Stimulated activated CD8-positive, alpha-beta memory T cell treated with anti-CD3 and anti-CD28 coated beads, Interleukin-7, amount 100 ng/mL, for 1 hour (primary cell): ENCODE measurements around the gene ESAM.
A peak's percentile ranks its signal among the peaks of the same experiment; 100 is the strongest.

ENCODE experiments used
- DNase-seq, 2 donors: peaks; one replicate each; pipeline ENCODE4 v3.0.0-alpha.2; 2020; ENCODE audit warnings: low read depth in 2 of 2

The ESAM gene, protein sequence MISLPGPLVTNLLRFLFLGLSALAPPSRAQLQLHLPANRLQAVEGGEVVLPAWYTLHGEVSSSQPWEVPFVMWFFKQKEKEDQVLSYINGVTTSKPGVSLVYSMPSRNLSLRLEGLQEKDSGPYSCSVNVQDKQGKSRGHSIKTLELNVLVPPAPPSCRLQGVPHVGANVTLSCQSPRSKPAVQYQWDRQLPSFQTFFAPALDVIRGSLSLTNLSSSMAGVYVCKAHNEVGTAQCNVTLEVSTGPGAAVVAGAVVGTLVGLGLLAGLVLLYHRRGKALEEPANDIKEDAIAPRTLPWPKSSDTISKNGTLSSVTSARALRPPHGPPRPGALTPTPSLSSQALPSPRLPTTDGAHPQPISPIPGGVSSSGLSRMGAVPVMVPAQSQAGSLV

GRCh38 chr11:124762105-124762623 lies at the start of gene ESAM:
TSS of gene ESAM (minus strand) at chr11:124762290. CDS start at chr11:124762154, 136 bp downstream.
- DNase-seq, result peak in 1 of 2 donors; percentile 48

DNA sequence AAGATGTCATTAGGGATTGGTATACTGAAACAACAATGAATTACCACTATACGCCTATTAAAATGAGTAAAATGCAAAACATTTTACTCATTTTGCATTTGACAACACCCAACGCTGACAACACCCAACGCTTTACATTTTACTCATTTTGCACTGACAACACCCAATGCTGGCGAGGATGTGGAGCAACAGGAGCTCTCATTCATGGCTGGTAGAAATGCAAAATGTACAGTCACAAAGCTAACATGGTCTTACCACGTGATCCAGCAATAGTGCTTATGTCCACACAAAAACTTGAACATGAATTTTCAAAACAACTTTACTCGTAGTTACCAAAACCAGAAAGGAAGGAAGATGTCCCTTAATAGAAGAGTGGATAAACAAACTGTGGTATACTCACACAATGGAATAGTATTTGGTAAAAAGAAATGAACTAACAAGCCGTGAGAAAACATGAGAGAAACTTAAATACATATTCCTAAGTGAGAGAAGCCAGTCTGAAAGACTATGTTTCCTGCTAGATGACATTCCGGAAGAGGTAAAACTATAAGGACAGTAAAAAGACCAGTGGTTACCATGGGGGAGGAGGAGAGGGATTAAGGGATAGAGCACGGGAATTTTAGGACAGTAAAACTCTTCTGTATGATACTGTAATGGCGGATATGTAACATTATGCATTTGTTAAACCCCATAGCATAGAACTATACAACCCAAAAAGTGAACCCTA lies 49.5 kb upstream of the ESAM start:
- no peak for DNase-seq

DNA sequence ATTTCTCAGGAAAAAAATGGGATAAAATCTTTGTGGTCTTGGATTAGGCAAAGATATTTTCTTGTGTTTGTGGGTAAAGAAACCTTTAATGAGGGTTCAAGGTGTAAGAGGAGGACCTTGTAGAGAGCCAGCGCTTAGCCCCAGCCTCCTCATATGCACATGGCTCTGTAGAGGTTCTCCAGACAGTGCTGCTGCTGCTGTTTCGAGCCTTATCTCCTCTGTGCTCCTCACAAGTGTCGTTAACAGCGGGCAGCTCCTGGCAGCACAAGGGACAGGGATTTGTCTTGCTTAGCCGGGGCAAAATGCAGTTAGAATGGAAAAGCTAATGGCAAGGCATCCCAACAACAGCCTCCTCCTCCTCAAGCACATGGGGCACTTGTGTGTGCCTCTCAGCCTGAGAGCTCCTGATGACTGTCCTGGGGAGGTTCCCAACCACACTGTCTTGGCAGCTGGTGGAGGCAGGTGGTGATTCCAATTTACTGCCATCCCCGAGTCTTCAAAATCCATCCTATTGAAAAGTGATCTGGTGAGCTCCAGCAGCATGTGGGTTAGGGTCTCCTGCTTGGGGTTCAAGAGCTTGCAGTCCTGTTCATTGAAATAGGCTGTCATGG lies 45.7 kb upstream of the ESAM start:
- DNase-seq, result no peak

DNA sequence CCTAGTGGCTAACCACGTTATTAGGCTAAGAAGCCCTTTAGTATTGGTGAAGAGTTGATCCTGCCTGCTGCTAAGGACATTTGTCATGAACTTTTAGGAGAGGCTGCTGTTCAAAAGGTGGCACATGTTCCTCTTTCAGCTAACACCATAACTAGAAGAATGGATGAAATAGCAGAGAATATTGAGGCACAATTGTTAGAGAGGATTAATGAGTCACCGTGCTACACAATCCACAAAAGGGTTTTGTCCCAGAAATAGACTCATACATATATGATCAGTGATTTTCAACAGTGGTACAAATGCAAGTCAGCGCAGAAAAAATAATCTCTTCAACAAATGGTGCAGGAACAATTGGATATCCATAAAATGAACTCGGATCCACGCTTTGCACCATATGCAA lies 45.1 kb upstream of the ESAM start:
- DNase-seq, result no peak

GRCh38 chr11:124804884-124805283 lies 42.8 kb upstream of the ESAM start:
- DNase-seq, result no peak

GRCh38 chr11:124801636-124802312 lies 39.7 kb upstream of the ESAM start:
- DNase-seq, result no peak

DNA sequence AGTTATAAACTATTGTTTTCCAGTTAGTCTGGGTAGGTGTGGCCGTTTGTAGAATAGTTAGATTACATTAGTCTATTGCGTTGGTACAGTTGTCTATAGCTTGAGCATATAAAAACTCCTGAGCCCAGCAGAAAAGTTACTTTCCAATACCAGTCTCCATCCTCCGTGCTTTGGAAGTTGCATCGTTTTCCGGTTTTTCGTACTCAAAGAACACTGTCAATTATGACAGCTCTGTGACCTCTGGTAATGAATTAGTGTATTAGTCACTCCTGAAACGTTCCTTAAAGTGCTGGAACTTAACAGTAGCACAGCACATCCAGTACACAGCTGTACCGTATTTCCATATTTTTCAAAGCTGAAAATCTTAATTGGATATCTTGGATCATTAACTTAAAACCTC lies 38.9 kb upstream of the ESAM start:
- DNase-seq, result no peak

DNA sequence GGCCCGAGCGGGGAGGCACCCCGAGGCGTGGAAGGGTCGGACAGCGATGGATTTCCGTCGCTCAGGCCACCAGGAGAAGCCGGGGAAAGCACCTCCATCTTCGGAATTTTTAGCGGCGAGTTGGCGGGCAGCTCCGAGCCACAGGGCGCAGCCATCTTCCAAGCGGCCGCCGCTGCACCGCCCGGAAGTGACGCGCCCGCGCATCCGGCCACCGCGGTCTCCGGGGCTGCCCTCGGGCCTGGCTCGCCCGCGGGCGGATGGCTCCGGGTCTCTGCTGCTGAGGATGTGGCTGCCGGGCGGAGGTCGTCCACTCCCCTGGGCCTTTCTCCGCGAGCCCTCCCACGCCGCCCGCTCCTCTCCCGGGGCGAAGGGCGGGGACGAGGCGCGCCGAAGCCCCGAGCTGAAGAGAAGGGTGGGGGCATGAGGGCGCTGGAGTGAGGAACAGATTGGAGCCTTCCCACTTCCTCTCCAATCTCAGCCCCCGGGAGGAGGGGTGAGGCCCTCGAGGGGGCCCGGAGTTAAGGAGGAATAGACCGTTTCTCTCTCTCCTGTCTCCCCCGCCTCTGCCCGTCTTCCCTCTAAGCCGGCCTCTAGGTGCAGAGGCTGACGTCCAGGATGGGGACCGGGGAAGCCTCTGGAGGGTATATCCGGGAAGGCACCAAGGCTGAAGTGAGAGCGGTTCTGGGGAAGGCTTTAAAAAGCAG lies 38.3 kb upstream of the ESAM start, which contains the start of gene MSANTD2:
Gene MSANTD2, minus strand, starts transcription at position 181 of the 704 bp plus-strand sequence. Its CDS starts 26 bp downstream, at position 155.
- peak; percentile 56 for DNase-seq

- DNase-seq, result peak in 1 of 2 donors; percentile 7
Measured at GRCh38 chr11:124799348-124800225, 37.5 kb upstream of the ESAM start.

DNA sequence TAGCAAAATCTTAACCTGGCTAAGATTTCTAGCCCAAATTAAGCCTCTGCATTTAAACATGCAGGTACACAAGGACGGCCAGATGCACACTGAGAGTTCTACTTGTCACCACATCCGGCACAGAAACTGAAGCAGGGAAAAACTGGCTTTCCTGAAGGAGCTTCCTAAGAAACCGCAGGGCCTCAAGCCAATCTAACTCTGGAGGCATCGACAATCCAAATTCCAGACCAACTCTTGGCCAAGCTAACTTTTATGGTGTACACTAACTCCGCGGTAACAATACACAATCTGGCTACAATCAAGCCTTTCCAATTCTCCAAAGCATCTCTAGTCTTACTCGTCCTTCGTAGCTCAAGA lies 36.9 kb upstream of the ESAM start:
- no peak for DNase-seq

DNA sequence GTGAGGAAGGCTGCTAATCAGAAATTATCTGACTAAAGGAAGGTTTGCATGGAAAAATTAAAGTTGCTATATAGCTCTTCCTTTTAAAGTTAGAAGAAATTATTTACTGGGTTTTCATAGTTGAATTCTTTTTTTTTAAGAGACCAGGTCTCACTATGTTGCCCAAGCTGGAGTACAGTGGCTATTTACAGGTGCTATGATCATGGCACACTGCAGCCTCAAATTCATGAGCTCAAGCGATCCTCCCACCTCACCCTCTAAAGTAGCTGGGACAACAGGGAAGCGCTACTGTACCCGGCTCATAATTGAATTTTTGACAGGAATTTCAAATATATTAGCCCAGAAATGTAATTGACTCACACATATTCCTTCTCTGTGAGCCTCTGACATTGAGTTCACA lies 34.2 kb upstream of the ESAM start:
- DNase-seq, result no peak

- DNase-seq, result no peak
Measured at GRCh38 chr11:124793466-124794278, 31.6 kb upstream of the ESAM start.

DNA sequence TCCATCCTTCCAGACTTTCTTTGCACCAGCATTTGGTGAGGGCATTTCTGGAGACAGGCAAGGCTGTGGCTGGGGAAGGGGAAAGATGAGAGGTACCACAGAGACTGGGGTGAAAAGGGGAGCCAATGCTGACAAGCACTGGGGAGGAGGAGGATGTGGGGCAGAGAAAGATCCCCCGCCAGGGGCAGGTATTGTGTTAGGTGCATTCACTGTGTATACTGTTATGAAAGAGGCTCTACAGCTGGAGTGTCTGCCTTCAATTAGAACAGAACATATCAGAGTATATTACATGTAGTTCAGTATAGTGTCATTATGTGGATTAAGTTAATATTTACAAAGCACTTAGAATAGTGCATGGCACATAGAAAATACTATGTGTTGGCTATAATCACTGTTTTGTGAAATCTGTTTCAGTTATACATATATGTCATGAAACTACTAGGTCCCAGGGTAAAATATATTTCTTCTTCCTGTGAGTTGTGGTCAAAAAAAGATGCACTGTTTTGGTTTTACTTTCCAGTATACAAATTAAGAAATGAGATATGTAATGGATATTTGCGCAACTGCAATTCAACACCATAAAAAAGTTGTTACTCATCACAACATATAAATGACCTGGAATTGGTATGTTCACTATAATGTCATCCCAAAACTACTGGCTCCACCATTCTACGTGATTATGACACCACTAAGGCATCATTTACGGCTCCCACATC lies 29.7 kb upstream of the ESAM start:
- DNase-seq, result no peak

GRCh38 chr11:124788521-124788920 lies 26.4 kb upstream of the ESAM start:
- DNase-seq, result no peak

DNA sequence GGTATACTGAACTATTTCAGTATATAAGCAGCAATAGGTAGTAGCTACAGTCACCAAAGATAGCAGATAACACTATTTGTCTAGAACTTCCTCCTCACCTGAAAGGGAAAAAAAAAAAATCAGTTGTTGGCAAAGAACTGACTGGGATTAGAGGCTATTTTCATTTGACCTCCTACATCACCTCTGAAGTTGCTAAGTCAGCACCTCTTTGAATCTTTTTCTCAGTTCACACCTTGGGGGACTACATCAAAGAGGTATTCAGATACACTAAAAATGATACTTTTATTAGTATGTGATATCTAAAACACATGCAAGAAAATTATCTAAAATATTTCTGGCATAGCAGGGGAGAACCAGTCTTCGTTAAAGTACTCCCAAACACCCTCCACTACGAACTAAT lies 22.0 kb upstream of the ESAM start:
- no peak for DNase-seq

- DNase-seq, result no peak
Measured at GRCh38 chr11:124783002-124783401, 20.9 kb upstream of the ESAM start.

DNA sequence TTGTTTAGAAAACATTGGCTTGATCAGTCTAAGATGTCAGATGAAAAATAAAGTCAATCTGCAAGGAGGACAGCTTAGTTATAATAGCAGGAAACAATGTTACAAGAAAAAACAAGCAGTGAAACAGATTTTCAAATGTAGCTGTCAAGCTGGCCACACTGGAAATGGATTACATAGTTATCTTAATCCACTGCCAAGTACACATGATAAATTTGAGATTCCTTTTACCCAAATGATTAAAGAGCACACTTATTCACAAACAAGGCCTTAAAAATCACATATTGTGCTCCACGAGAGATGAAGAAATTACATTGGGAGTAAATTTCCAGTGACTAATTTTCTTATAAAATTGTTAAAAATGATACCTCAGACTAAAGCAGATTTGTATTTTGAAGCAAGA lies 17.5 kb upstream of the ESAM start:
- no peak for DNase-seq

DNA sequence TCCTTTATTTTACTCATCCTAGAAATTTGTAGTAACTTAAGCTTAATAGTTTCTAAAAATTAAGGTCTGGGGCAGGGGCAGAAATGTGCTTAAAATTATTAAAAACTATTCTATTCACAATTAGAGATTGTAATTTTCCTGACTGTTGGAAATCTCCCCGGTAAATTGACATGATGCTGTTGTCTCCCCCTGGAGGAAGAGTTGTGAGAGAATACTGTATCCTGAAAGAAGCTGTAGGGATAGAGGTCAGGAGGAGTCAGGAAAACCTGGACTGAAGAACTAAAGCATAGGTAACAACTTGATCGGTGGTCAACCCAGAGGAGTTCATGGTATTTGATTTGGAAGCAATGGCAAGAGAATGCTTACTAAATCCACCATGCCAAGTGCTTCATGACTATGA lies 16.2 kb upstream of the ESAM start:
- no peak for DNase-seq
